Hematopoietic multipotent progenitor cell (in vitro differentiated cells): Measurements from ENCODE around the gene SLAMF9. TPM values are rescaled to one million over a fixed set of nuclear protein-coding genes. Genes with fewer than 3 reads are reported as not detected.

Source experiments
- DNase-seq, 3 donors: peaks; one replicate each; pipeline ENCODE4 v3.0.0-alpha.2; 2011 to 2015; ENCODE audit warnings: low read depth in 2 of 3, low spot score in 2 of 3
- total RNA-seq: library from RNA; depleted of rRNA; stranded (reverse); fragments of >200 nt; gene quantifications from one replicate; pipeline ENCODE4 v1.2.3, GENCODE V29; 2012

SLAMF9 gene
- total RNA-seq, 1 donor = under 0.01 TPM

GRCh38 chr1:159922511-159923202 lies 31.4 kb downstream of the SLAMF9 start:
- DNase-seq = no peak

GRCh38 chr1:159921700-159922504 lies 32.1 kb downstream of the SLAMF9 start:
- peak in 2 of 3 donors; percentile 82 to 90 for DNase-seq

GRCh38 chr1:159921251-159921650 lies 32.8 kb downstream of the SLAMF9 start:
- DNase-seq = peak in 2 of 3 donors; percentile 76 to 81

GRCh38 chr1:159920651-159921050 lies 33.4 kb downstream of the SLAMF9 start:
- DNase-seq = no peak

GRCh38 chr1:159920202-159920601 lies 33.8 kb downstream of the SLAMF9 start:
- DNase-seq = no peak

- no peak for DNase-seq
These were observed 34.7 kb downstream of the SLAMF9 start for GRCh38 chr1:159919236-159919865.

GRCh38 chr1:159918352-159919200 lies 35.5 kb downstream of the SLAMF9 start:
- DNase-seq = no peak

- DNase-seq = peak in 1 of 3 donors; percentile 68
These were observed 36.3 kb downstream of the SLAMF9 start for GRCh38 chr1:159917533-159918351.

GRCh38 chr1:159916242-159917051 lies 37.6 kb downstream of the SLAMF9 start:
- no peak for DNase-seq

- DNase-seq = no peak
These were observed 38.3 kb downstream of the SLAMF9 start for GRCh38 chr1:159915571-159916241.

GRCh38 chr1:159914252-159915018 lies 39.6 kb downstream of the SLAMF9 start:
- DNase-seq = no peak

- no peak for DNase-seq
These were observed 40.4 kb downstream of the SLAMF9 start for GRCh38 chr1:159913451-159914192.

GRCh38 chr1:159911326-159912070 lies 42.5 kb downstream of the SLAMF9 start:
- DNase-seq = peak in 1 of 3 donors; percentile 37

- no peak for DNase-seq
These were observed 45.8 kb downstream of the SLAMF9 start for GRCh38 chr1:159908031-159908940.

GRCh38 chr1:159906960-159907359 lies 47.1 kb downstream of the SLAMF9 start:
- no peak for DNase-seq
